C4-2B (cell line): ENCODE data around the gene PHLDB1.

Experiments
- H3K27ac ChIP-seq: fragments of 450-650 bp; 2 replicates; pipeline ENCODE4 v1.5.1; 2017
- ZFX ChIP-seq: fragments of 450-650 bp; IDR thresholded peaks from 2 replicates; pipeline ENCODE4 v1.6.1; 2017
- TF ChIP-seq, protein P1 (sequence below): fragments of 450-650 bp; conservative IDR thresholded peaks from 2 replicates; pipeline ENCODE4 v1.5.1; 2017; ENCODE audit warnings: mild to moderate bottlenecking

PHLDB1 gene

GRCh38 chr11:118621071-118621783 lies 13.8 kb downstream of the PHLDB1 start:
- TF ChIP-seq, protein P1, sequence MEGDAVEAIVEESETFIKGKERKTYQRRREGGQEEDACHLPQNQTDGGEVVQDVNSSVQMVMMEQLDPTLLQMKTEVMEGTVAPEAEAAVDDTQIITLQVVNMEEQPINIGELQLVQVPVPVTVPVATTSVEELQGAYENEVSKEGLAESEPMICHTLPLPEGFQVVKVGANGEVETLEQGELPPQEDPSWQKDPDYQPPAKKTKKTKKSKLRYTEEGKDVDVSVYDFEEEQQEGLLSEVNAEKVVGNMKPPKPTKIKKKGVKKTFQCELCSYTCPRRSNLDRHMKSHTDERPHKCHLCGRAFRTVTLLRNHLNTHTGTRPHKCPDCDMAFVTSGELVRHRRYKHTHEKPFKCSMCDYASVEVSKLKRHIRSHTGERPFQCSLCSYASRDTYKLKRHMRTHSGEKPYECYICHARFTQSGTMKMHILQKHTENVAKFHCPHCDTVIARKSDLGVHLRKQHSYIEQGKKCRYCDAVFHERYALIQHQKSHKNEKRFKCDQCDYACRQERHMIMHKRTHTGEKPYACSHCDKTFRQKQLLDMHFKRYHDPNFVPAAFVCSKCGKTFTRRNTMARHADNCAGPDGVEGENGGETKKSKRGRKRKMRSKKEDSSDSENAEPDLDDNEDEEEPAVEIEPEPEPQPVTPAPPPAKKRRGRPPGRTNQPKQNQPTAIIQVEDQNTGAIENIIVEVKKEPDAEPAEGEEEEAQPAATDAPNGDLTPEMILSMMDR = no peak
- no peak for TF ChIP-seq ZFX
- H3K27ac ChIP-seq = peak overlapping the region; percentile 65

DNA sequence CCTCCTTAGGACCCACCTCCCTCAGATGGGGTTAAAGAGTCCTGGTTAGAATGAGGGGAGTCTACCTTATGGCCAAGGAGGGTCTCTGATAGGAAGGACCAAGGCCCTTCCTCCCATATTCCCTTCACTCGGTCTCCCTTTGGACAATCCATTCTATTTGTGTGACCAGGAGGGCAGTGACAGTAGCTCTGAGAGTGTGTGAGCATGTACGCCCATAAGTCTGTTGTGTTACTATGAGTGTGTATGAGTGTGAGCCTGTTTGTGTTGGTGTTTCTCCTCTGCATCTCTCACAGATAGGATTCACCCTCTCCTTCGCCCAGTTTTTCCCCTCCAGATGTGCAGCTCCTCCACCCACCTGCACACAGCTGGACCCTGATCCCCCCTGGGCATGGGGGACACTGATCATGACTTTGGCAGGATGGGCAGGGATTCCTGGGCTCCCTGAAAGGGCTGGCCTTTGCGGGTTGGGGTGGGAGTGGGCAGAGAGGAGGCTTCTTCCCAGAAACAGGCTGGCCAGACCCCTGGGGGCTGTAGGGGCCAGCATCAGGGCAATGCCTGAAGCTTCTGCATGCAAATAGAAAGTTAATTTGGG lies 14.5 kb downstream of the PHLDB1 start:
- TF ChIP-seq, protein P1 = no peak
- no peak for TF ChIP-seq ZFX
- peak overlapping the region; percentile 65 for H3K27ac ChIP-seq

DNA sequence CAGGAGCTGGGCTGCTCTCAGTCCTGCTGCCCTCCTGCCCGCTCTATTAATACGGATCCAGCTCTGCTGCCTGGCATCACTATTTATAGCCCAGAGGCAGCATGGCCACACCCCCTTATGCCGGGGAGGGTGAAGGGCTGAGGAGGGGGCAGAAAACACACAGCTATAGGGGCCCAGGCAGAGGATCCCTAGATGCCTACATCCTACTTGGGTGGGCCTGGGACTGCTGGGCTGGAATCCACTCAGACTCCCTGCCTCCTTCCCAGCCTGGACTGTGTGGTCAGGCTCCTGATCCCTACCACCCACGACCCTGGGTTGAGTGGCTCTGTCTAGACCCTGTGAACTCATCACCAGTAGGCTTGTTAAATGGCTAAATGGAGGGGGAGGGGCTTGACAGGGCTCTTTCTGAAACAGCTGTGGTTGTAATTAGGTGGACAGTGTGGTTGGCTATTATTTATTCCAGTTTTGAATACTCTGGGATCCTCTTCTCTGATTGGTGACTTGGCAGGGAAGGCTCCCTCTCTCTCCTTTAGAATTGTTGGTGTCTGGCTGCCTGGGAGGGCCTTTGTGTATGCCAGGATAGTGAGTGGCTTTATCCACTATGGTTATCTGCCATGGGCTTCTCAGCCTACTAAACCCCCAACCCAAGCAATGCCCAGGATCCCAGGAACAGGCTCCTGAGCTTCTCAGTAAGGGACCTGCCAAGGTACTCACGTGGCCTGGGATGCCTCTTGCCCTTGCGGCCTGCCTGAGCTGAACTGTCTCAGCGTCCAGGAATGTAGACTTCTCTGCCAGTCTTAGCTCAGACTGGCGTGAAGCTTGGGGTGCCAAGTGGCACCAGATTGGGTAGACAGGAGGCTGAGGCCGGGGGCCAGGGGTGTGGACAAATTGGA lies 15.2 kb downstream of the PHLDB1 start:
- no peak overlapping the region for H3K27ac ChIP-seq
- TF ChIP-seq, protein P1 = no peak
- no peak for TF ChIP-seq ZFX

- H3K27ac ChIP-seq = no peak overlapping the region
- no peak for TF ChIP-seq ZFX
- TF ChIP-seq, protein P1 = no peak
Observed at GRCh38 chr11:118623269-118623655, 15.8 kb downstream of the PHLDB1 start.

DNA sequence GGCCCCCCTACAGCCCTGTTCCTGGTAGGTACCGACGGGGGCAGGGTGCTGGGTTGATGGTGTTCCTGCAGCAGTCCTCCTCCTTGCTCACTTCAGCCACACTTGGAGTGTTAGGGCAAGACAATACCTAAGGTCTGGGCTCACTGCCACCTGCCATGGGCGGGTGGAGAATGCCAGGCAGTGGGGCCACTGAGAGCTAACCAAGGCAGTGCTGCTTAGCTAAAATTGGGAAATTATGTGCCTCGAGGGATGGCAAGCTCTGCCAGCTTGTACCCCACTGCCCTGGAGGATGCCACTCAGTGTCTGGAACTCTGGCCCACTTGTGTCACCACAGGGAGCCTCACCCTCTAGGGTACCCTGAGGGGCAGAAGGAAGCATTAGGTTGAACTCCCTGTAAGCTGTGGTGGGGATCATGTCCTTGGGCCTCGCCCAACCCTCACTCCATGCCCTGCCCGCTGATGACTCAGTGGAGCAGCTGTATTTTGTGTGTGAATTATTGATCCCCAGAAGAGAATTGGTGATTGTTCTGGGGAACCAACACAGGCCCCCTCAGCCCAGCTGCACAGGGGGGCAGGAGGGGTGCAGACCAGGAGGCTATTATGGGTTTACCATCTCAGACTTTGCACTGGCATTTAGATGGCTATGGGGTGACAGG lies 17.7 kb downstream of the PHLDB1 start:
- no peak overlapping the region for H3K27ac ChIP-seq
- TF ChIP-seq, protein P1 = no peak
- no peak for TF ChIP-seq ZFX

- TF ChIP-seq, protein P1 = no peak
- TF ChIP-seq ZFX = no peak
Observed at GRCh38 chr11:118625976-118626375, 18.6 kb downstream of the PHLDB1 start.

GRCh38 chr11:118627566-118627965 lies 20.2 kb downstream of the PHLDB1 start:
- no peak overlapping the region for H3K27ac ChIP-seq
- TF ChIP-seq ZFX = no peak
- TF ChIP-seq, protein P1 = no peak

More at GRCh38 chr11:118625976-118626375, 18.6 kb downstream of the PHLDB1 start:
- H3K27ac ChIP-seq = no peak overlapping the region
